K562 (cell line): ENCODE data around the gene PPP1R37. TPM values are rescaled to one million over a fixed set of nuclear protein-coding genes. Genes with fewer than 3 reads are reported as not detected.

ENCODE experiments used
- ARHGAP35 ChIP-seq: fragments of 450-650 bp; IDR thresholded peaks from 2 replicates; pipeline ENCODE4 v1.6.1; 2018; ENCODE audit not compliant: partially characterized antibody
- ASH1L ChIP-seq: fragments of 450-650 bp; IDR thresholded peaks from 2 replicates; pipeline ENCODE4 v1.6.1; 2018; ENCODE audit warnings: borderline replicate concordance, mild to moderate bottlenecking, low read depth; ENCODE audit not compliant: partially characterized antibody
- HOXB6 ChIP-seq: fragments of 250-450 bp; sonication (Bioruptor Pico); IDR thresholded peaks from 2 replicates; pipeline ENCODE4 v1.5.1; 2022; ENCODE audit warnings: mild to moderate bottlenecking, borderline replicate concordance
- NELFE ChIP-seq: IDR thresholded peaks from 2 replicates; pipeline ENCODE4 v1.6.1; 2011; ENCODE audit warnings: mild to moderate bottlenecking; ENCODE audit not compliant: insufficient read depth, insufficient read length
- POLR2AphosphoS2 ChIP-seq: IDR thresholded peaks from 2 replicates; pipeline ENCODE4 v1.6.1; 2012; ENCODE audit warnings: low read length, improper control_type of control experiment
- PPARD ChIP-seq: fragments of 250-450 bp; sonication (Bioruptor Pico); IDR thresholded peaks from 2 replicates; pipeline ENCODE4 v1.8.0; 2022; ENCODE audit warnings: inconsistent platforms, mild to moderate bottlenecking, moderate library complexity
- RBBP5 ChIP-seq: fragments of 200-600 bp; sonication (generic); IDR thresholded peaks from 2 replicates; pipeline ENCODE4 v1.6.1; 2012; ENCODE audit warnings: borderline replicate concordance, mild to moderate bottlenecking, low read length, control low read depth, inconsistent platforms; ENCODE audit not compliant: insufficient read depth, poor library complexity, severe bottlenecking
- RNF2 ChIP-seq: sonication (generic); IDR thresholded peaks from 2 replicates; pipeline ENCODE4 v1.6.1; 2016
- SAP30 ChIP-seq: fragments of 200-600 bp; sonication (generic); IDR thresholded peaks from 2 replicates; pipeline ENCODE4 v1.6.1; 2012; ENCODE audit warnings: borderline replicate concordance, low read depth, mild to moderate bottlenecking, moderate library complexity, low read length, control low read depth, inconsistent platforms; ENCODE audit not compliant: insufficient read depth, poor library complexity, severe bottlenecking
- SRSF7 ChIP-seq: fragments of 200-400 bp; formaldehyde crosslinking; optimal IDR thresholded peaks from 2 replicates; pipeline ENCODE3; 2017; ENCODE audit warnings: mild to moderate bottlenecking, low read depth, low read length
- XRCC4 ChIP-seq: IDR thresholded peaks from one replicate; pipeline ENCODE4 v1.6.1; 2011; ENCODE audit not compliant: insufficient read depth, insufficient read length; ENCODE audit errors: extremely low read depth
- ZEB2 ChIP-seq: fragments of 450-650 bp; IDR thresholded peaks from 2 replicates; pipeline ENCODE4 v1.6.1; 2016
- ZNF140 ChIP-seq: fragments of 250-450 bp; sonication (Bioruptor Pico); IDR thresholded peaks from 2 replicates; pipeline ENCODE4 v1.8.0; 2021; ENCODE audit warnings: moderate library complexity, mild to moderate bottlenecking, inconsistent platforms
- ZNF644 ChIP-seq: fragments of 200-800 bp; sonication (Bioruptor generic); IDR thresholded peaks from 2 replicates; pipeline ENCODE4 v1.6.1; 2016; ENCODE audit warnings: low read depth, missing genetic modification characterization, missing compliant biosample characterization
- polyA plus RNA-seq, 8 experiments: library from polyadenylated mRNA; depleted of rRNA in 4 of 8; stranded (reverse) in 5 of 8; unstranded in 3 of 8; fragments of >200 nt; fragmentation: Nextera tagmentation in 2 of 8; fragmentation: Illumina TruSeq in 1 of 8; extraction: Ambion mirVana in 2 of 8; extraction: Trizol in 1 of 8; gene quantifications; 2 replicates each; pipeline versions ENCODE4 v1.2.1 to v1.2.3, GENCODE V29; 2011 to 2014; ENCODE audit warnings: inconsistent platforms in 1 of 8, missing spikeins in 1 of 8
- total RNA-seq, 7 experiments: library from RNA; depleted of rRNA in 6 of 7; stranded (reverse); fragments of >200 nt in 6 of 7; fragmentation: Illumina TruSeq in 2 of 7; extraction: Trizol in 2 of 7; gene quantifications; 2 replicates each; pipeline versions ENCODE4 v1.2.1 to v1.2.3, GENCODE V29; 2011 to 2021; ENCODE audit warnings: low replicate concordance in 1 of 7
- TF ChIP-seq, protein P1 (sequence below), 2 experiments: IDR thresholded peaks; 2 replicates each; pipeline ENCODE4 v1.6.1; 2011; ENCODE audit warnings: borderline replicate concordance in 1 of 2, control low read depth in 1 of 2, low read depth in 1 of 2, low read length in 1 of 2, mild to moderate bottlenecking in 1 of 2, mixed read lengths in 1 of 2, moderate library complexity in 1 of 2; ENCODE audit not compliant: insufficient read depth in 1 of 2, insufficient read length in 1 of 2, poor library complexity in 1 of 2, severe bottlenecking in 1 of 2; ENCODE audit errors: extremely low read depth in 1 of 2
- TF ChIP-seq, protein P2 (sequence below): fragments of 150-350 bp; IDR thresholded peaks from 2 replicates; pipeline ENCODE4 v1.6.1; 2014; ENCODE audit warnings: low read depth, mild to moderate bottlenecking, low read length, borderline replicate concordance

Gene PPP1R37
- total and polyA plus RNA-seq, 9 of the 15 experiments (the other 6 are each of a cell fraction or from before 2014, with no cell fraction given): 0.04 to 20.3 (median 7.3) TPM

DNA sequence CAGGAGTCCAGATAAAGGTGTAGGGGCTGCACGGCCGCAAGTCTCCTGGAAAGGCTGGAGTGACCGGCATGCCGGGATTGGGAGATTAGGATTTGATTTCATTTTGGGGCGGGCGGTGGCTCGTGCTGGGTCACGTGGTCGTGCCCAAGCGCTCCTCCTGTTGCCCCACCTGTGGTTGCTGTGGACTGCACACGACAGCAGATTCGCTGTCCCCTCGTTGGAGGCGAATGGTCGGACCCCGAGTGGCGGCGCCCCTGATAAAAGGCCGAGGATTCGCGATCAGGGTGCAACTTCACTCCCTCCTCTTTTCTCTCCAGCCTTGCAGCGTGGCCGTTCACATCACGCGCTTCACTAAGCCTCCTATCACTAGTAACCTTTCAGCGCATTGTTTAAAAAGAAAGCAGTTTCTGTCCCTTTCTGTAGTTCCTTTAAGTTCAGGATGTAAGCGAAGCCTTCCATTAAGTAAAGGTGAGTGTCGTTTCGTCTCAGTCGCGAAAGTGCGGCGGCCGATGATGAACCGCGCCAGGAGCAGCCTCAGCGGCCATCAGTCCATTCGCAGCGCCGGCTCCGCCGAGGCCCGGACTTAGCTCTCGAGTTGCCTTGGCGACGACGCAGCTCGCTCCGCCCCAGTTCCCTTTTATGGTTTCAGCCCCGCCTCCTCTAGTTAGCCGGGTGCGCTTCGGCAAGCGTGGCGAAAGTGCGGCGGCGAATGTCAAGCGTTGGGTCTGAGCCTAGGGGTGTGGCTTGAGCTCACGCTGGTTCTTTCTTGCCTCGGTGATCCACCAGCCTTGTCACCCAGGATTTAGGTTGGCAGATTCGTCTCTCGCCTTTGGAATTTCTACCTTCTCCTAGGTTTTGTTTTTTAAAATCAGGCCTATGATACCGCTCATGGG lies 1.7 kb upstream of the PPP1R37 start (continued):
- TF ChIP-seq, protein P1, sequence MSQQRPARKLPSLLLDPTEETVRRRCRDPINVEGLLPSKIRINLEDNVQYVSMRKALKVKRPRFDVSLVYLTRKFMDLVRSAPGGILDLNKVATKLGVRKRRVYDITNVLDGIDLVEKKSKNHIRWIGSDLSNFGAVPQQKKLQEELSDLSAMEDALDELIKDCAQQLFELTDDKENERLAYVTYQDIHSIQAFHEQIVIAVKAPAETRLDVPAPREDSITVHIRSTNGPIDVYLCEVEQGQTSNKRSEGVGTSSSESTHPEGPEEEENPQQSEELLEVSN (IDR thresholded peaks at IDR 0.05; ENCODE audit: borderline replicate concordance in 1 of 2, extremely low read depth in 1 of 2, insufficient read depth in 1 of 2, insufficient read length in 1 of 2, low read depth in 1 of 2, low read length in 1 of 2, poor library complexity in 1 of 2, severe bottlenecking in 1 of 2): peak in 1 of 2 experiments; percentile 29
- TF ChIP-seq ASH1L: no peak
- TF ChIP-seq RNF2: no peak
- TF ChIP-seq, protein P2, sequence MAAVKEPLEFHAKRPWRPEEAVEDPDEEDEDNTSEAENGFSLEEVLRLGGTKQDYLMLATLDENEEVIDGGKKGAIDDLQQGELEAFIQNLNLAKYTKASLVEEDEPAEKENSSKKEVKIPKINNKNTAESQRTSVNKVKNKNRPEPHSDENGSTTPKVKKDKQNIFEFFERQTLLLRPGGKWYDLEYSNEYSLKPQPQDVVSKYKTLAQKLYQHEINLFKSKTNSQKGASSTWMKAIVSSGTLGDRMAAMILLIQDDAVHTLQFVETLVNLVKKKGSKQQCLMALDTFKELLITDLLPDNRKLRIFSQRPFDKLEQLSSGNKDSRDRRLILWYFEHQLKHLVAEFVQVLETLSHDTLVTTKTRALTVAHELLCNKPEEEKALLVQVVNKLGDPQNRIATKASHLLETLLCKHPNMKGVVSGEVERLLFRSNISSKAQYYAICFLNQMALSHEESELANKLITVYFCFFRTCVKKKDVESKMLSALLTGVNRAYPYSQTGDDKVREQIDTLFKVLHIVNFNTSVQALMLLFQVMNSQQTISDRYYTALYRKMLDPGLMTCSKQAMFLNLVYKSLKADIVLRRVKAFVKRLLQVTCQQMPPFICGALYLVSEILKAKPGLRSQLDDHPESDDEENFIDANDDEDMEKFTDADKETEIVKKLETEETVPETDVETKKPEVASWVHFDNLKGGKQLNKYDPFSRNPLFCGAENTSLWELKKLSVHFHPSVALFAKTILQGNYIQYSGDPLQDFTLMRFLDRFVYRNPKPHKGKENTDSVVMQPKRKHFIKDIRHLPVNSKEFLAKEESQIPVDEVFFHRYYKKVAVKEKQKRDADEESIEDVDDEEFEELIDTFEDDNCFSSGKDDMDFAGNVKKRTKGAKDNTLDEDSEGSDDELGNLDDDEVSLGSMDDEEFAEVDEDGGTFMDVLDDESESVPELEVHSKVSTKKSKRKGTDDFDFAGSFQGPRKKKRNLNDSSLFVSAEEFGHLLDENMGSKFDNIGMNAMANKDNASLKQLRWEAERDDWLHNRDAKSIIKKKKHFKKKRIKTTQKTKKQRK: no peak
- TF ChIP-seq HOXB6 (CRISPR knock-in tag): no peak
- no peak for TF ChIP-seq SRSF7
- no peak for TF ChIP-seq SAP30
- no peak for TF ChIP-seq XRCC4
- TF ChIP-seq ZNF140: no peak
- TF ChIP-seq RBBP5: peak; percentile 37
- TF ChIP-seq ARHGAP35: no peak
- TF ChIP-seq ZEB2: peak; percentile 99
- TF ChIP-seq ZNF644 (tag): no peak
- no peak for TF ChIP-seq PPARD (CRISPR knock-in tag)
- TF ChIP-seq POLR2AphosphoS2: peak; percentile 96
- no peak for TF ChIP-seq NELFE
